OCI-LY3 (cell line): Measurements from ENCODE around the gene NUP210.

Source experiments
- H2AFZ ChIP-seq: fragments of 200-600, 300-600 bp; shearing (Covaris generic); 2 replicates; pipeline ENCODE4 v1.6.0; 2014; ENCODE audit warnings: antibody characterized with exemption, low read depth, low read length
- H3K27ac ChIP-seq: fragments of 200-600, 300-600 bp; sonication (generic); 2 replicates; pipeline ENCODE4 v1.5.1; 2014; ENCODE audit warnings: mild to moderate bottlenecking, low read length, moderate library complexity, mixed read lengths
- H3K27me3 ChIP-seq: fragments of 200-600, 300-600 bp; sonication (generic); 2 replicates; pipeline ENCODE4 v1.6.1; 2014; ENCODE audit warnings: low read depth, low read length, mixed read lengths
- H3K36me3 ChIP-seq: fragments of 200-600, 300-600 bp; sonication (generic); replicated peaks from 2 replicates; pipeline ENCODE3; 2014; ENCODE audit warnings: low read depth, low read length, mixed read lengths
- H3K4me1 ChIP-seq: fragments of 300-600, 200-600 bp; sonication (generic); 2 replicates; pipeline ENCODE4 v1.6.1; 2014; ENCODE audit warnings: low read length, mixed read lengths
- H3K4me2 ChIP-seq: fragments of 200-600, 300-600 bp; sonication (generic); 2 replicates; pipeline ENCODE4 v1.6.1; 2014; ENCODE audit warnings: low read length, mixed read lengths
- H3K4me3 ChIP-seq: fragments of 300-600, 200-600 bp; sonication (generic); 2 replicates; pipeline ENCODE4 v1.5.1; 2014; ENCODE audit warnings: antibody characterized with exemption, mild to moderate bottlenecking, low read length, moderate library complexity
- H3K79me2 ChIP-seq: fragments of 300-600, 200-600 bp; shearing (Covaris generic); 2 replicates; pipeline ENCODE4 v1.6.1; 2014; ENCODE audit warnings: mild to moderate bottlenecking, low read length, mixed read lengths
- H3K9ac ChIP-seq: fragments of 300-600, 200-600 bp; shearing (Covaris generic); 2 replicates; pipeline ENCODE4 v1.6.0; 2014; ENCODE audit warnings: mild to moderate bottlenecking, low read length, moderate library complexity
- H3K9me3 ChIP-seq: fragments of 200-600, 300-600 bp; shearing (Covaris generic); 2 replicates; pipeline ENCODE4 v1.6.1; 2014; ENCODE audit warnings: low read length, mixed read lengths; ENCODE audit not compliant: insufficient read depth
- H4K20me1 ChIP-seq: fragments of 200-600, 300-600 bp; sonication (generic); 2 replicates; pipeline ENCODE4 v1.6.1; 2016; ENCODE audit warnings: low read length, mixed read lengths; ENCODE audit not compliant: insufficient read depth
- CTCF ChIP-seq: fragments of 200-600, 300-600 bp; sonication (generic); IDR thresholded peaks from 2 replicates; pipeline ENCODE4 v1.5.1; 2014; ENCODE audit warnings: antibody characterized with exemption, low read length, low read depth
- EZH2phosphoT487 ChIP-seq: fragments of 200-600 bp; shearing (Covaris generic); IDR thresholded peaks from 2 replicates; pipeline ENCODE4 v1.6.1; 2018; ENCODE audit warnings: antibody characterized with exemption, mixed run types, low read depth

Gene NUP210

GRCh38 chr3:13426591-13426990 lies 6.5 kb upstream of the NUP210 start:
- Histone ChIP-seq H3K9me3 (no peaks in the 10 kb centered on the region), H3K4me1 (peaks cover 21% of the 10 kb centered on the region)

GRCh38 chr3:13425689-13426088 lies 5.6 kb upstream of the NUP210 start:
- no peak overlapping the region for H3K9ac ChIP-seq
- TF ChIP-seq CTCF (no peak), EZH2phosphoT487 (no peak)
- H3K27me3 ChIP-seq: no peaks in the 10 kb centered on the region
- no peak overlapping the region for H3K27ac ChIP-seq
- peaks cover 30% of the 10 kb centered on the region for H3K4me1 ChIP-seq
- no peak overlapping the region for H3K4me2 ChIP-seq
- no peak overlapping the region for H3K4me3 ChIP-seq
- H3K36me3 ChIP-seq: no peaks in the 10 kb centered on the region
- no peaks in the 10 kb centered on the region for H3K9me3 ChIP-seq
- no peak overlapping the region for H2AFZ ChIP-seq
- H3K79me2 ChIP-seq: peaks cover 2% of the 10 kb centered on the region
- no peaks in the 10 kb centered on the region for H4K20me1 ChIP-seq

More at GRCh38 chr3:13426591-13426990, 6.5 kb upstream of the NUP210 start:
- TF ChIP-seq CTCF: no peak
- TF ChIP-seq EZH2phosphoT487: no peak
- Histone ChIP-seq H3K79me2 (no peaks in the 10 kb centered on the region), H3K9ac (no peak overlapping the region), H2AFZ (no peak overlapping the region), H3K4me2 (no peak overlapping the region), H3K36me3 (no peaks in the 10 kb centered on the region), H3K27ac (no peak overlapping the region), H3K27me3 (no peaks in the 10 kb centered on the region), H4K20me1 (no peaks in the 10 kb centered on the region), H3K4me3 (no peak overlapping the region)

GRCh38 chr3:13424865-13425617 lies 4.9 kb upstream of the NUP210 start:
- H3K4me1 ChIP-seq: peaks cover 31% of the 10 kb centered on the region
- TF ChIP-seq EZH2phosphoT487 (no peak), CTCF (no peak)
- H2AFZ ChIP-seq: no peak overlapping the region
- no peaks in the 10 kb centered on the region for H4K20me1 ChIP-seq
- no peaks in the 10 kb centered on the region for H3K27me3 ChIP-seq
- H3K9ac ChIP-seq: no peak overlapping the region
- no peaks in the 10 kb centered on the region for H3K36me3 ChIP-seq
- H3K79me2 ChIP-seq: peaks cover 8% of the 10 kb centered on the region
- H3K9me3 ChIP-seq: no peaks in the 10 kb centered on the region
- H3K4me2 ChIP-seq: no peak overlapping the region
- H3K4me3 ChIP-seq: no peak overlapping the region
- H3K27ac ChIP-seq: no peak overlapping the region

GRCh38 chr3:13424141-13424844 lies 4.2 kb upstream of the NUP210 start:
- Histone ChIP-seq H3K79me2 (peaks cover 15% of the 10 kb centered on the region), H3K4me3 (no peak overlapping the region), H3K9me3 (no peaks in the 10 kb centered on the region), H2AFZ (no peak overlapping the region), H3K4me1 (peaks cover 31% of the 10 kb centered on the region), H3K27me3 (no peaks in the 10 kb centered on the region), H3K4me2 (no peak overlapping the region), H3K9ac (no peak overlapping the region), H4K20me1 (no peaks in the 10 kb centered on the region), H3K27ac (no peak overlapping the region), H3K36me3 (no peaks in the 10 kb centered on the region)
- TF ChIP-seq EZH2phosphoT487: no peak
- TF ChIP-seq CTCF: no peak
